Colonic mucosa (tissue), 4 donors: ENCODE data around the gene NFATC2IP. TPM values are rescaled to one million over a fixed set of nuclear protein-coding genes. Genes with fewer than 3 reads are reported as not detected.

Experiments used
- DNase-seq: peaks from one replicate; pipeline ENCODE4 v3.0.0-alpha.2; 2020
- H3K27ac ChIP-seq: fragments of 200-600 bp; one replicate; pipeline ENCODE4 v1.8.0; 2021
- H3K27me3 ChIP-seq: fragments of 200-600 bp; one replicate; pipeline ENCODE4 v1.8.0; 2021
- H3K36me3 ChIP-seq: fragments of 200-600 bp; one replicate; pipeline ENCODE4 v1.8.0; 2021
- H3K4me1 ChIP-seq: fragments of 200-600 bp; one replicate; pipeline ENCODE4 v1.8.0; 2021; ENCODE audit warnings: mild to moderate bottlenecking
- H3K4me3 ChIP-seq: fragments of 200-600 bp; one replicate; pipeline ENCODE4 v1.8.0; 2021
- H3K9ac ChIP-seq, 2 donors: one replicate each; pipeline ENCODE4 v1.7.0; 2013; ENCODE audit warnings: control low read depth in 2 of 2, low read depth in 2 of 2, low read length in 2 of 2
- H3K9me3 ChIP-seq: fragments of 200-600 bp; one replicate; pipeline ENCODE4 v1.8.0; 2021
- intact Hi-C: fragments of 100-400 bp; cut with DNase I; formaldehyde crosslinking; loops from one replicate; pipeline ENCODE4 v1.14.1; 2022
- total RNA-seq, 2 donors: library from RNA; stranded (reverse); fragmentation: NEBNext Ultra II Directional in 1 of 2; extraction: Animal tissue kit (Norgen Biotek cat#: 25700) in 1 of 2; gene quantifications; one replicate each; pipeline ENCODE4 v1.2.1, GENCODE V29; 2021
- TF ChIP-seq, protein P1 (sequence below): fragments of 200-600 bp; IDR thresholded peaks from one replicate; pipeline ENCODE4 v1.8.0; 2022; ENCODE audit warnings: antibody characterized with exemption, mild to moderate bottlenecking
- donor health status: healthy.
- donor health status: DM: no; HTN: no; CAD: no.
- donor health status: DM: no; HTN: no; CAD: no.

Gene NFATC2IP
- total RNA-seq, 2 donors from 2014 or later: 33.3 to 57.1 TPM

DNA sequence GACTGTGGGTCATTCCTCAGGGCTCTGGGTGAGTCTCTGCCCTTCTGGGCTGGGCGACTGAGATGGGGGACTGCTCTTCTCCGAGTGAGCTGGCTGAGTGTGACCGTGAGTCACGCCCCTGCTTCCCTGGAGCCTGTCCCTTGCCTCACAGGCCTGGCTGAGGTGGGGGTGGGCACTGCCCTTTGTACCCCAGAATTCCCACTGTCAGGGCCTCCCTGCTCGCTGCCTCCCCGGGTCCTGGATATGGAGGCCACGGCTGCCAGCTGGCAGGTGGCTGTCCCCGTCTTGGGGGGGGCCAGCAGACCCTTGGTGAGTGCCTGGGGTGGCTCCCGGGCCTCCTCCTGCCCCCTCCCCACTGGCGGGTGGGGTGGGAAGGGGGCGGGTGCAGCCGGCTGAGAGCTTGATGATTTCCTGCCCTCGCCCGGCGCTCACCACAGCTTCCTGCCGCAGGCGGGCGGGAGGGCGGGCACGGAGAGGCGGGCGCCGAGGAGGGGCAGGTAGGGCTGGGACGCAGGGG is 33.9 kb downstream of the NFATC2IP start, which contains the start of gene LAT:
LAT (plus strand) TSS at position 434 of the 517 bp plus-strand sequence. CDS start 366 bp downstream, outside the sequence.
- peak within 1 kb of the TSS; percentile 15 for H3K4me3 ChIP-seq
- intact Hi-C loops: no loop called here
- H3K9ac ChIP-seq: peak within 1 kb of the TSS; percentile 21 to 50
- H3K9me3 ChIP-seq: no peaks in the 10 kb centered on the region
- H3K27ac ChIP-seq: peak within 1 kb of the TSS; percentile 17
- TF ChIP-seq, protein P1, sequence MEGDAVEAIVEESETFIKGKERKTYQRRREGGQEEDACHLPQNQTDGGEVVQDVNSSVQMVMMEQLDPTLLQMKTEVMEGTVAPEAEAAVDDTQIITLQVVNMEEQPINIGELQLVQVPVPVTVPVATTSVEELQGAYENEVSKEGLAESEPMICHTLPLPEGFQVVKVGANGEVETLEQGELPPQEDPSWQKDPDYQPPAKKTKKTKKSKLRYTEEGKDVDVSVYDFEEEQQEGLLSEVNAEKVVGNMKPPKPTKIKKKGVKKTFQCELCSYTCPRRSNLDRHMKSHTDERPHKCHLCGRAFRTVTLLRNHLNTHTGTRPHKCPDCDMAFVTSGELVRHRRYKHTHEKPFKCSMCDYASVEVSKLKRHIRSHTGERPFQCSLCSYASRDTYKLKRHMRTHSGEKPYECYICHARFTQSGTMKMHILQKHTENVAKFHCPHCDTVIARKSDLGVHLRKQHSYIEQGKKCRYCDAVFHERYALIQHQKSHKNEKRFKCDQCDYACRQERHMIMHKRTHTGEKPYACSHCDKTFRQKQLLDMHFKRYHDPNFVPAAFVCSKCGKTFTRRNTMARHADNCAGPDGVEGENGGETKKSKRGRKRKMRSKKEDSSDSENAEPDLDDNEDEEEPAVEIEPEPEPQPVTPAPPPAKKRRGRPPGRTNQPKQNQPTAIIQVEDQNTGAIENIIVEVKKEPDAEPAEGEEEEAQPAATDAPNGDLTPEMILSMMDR: no peak
- DNase-seq: peak; percentile 33
- no peaks in the 10 kb centered on the region for H3K36me3 ChIP-seq
- H3K27me3 ChIP-seq: no peaks in the 10 kb centered on the region
- H3K4me1 ChIP-seq: no peaks in the 10 kb centered on the region

DNA sequence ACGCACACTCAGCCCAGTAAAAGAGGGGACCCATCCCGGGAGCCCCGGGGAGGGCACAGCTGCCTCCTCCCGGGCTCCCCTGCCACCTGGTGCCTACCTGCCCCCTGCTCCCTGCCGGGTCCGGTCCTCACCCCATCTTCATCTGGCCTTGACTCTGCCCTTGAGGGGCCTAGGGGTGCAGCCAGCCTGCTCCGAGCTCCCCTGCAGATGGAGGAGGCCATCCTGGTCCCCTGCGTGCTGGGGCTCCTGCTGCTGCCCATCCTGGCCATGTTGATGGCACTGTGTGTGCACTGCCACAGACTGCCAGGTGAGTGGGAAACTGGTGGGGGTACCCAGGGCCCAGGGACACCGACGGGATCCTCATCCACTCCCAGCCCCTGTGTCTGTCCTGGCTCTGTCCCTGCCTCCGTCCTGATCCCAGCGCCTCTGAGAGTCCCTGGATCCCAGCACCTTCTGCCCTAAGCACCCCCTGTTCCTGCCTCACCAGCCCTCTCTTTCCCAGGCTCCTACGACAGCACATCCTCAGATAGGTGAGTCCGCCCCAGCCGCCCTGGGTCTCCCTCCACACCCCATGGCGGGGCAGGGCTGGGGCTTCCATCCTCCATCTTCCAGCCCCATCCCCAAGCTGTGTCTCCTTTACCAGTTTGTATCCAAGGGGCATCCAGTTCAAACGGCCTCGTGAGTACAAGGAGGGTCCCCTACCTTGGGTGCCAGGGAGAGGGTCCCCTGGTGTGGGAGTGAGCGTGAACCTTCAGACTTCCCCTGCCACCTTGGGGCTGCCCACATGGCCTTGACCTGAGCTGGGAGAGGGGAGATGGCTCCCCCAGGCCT is 34.7 kb downstream of the NFATC2IP start:
- intact Hi-C loops: no loop called here
- TF ChIP-seq, protein P1: no peak
- H3K4me3 ChIP-seq: peak overlapping the region; percentile 15
- H3K4me1 ChIP-seq: no peaks in the 10 kb centered on the region
- no peaks in the 10 kb centered on the region for H3K36me3 ChIP-seq
- no peaks in the 10 kb centered on the region for H3K27me3 ChIP-seq
- peak overlapping the region; percentile 21 to 50 for H3K9ac ChIP-seq
- H3K9me3 ChIP-seq: no peaks in the 10 kb centered on the region
- no peak for DNase-seq
- peak overlapping the region; percentile 17 for H3K27ac ChIP-seq

DNA sequence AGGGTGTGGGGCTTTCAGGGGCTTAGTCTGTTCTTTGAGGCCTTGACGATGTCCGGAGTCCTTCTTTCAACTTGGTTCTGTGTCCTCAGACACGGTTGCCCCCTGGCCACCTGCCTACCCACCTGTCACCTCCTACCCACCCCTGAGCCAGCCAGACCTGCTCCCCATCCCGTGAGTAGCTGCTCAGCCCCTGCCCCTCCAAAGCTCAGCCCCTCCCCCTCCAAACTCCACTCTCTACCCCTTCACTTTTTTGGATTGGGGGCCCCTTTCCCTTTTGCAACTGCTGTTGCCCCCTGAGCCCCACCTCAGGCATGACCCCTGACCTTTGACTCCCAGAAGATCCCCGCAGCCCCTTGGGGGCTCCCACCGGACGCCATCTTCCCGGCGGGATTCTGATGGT is 35.3 kb downstream of the NFATC2IP start:
- H3K27me3 ChIP-seq: no peaks in the 10 kb centered on the region
- H3K4me1 ChIP-seq: no peaks in the 10 kb centered on the region
- no peaks in the 10 kb centered on the region for H3K9me3 ChIP-seq
- no peaks in the 10 kb centered on the region for H3K36me3 ChIP-seq
- intact Hi-C loops: no loop called here
- H3K4me3 ChIP-seq: peak overlapping the region; percentile 15
- H3K9ac ChIP-seq: peak overlapping the region in 1 of 2 donors; percentile 21
- no peak for DNase-seq
- TF ChIP-seq, protein P1: no peak
- no peak overlapping the region for H3K27ac ChIP-seq

DNA sequence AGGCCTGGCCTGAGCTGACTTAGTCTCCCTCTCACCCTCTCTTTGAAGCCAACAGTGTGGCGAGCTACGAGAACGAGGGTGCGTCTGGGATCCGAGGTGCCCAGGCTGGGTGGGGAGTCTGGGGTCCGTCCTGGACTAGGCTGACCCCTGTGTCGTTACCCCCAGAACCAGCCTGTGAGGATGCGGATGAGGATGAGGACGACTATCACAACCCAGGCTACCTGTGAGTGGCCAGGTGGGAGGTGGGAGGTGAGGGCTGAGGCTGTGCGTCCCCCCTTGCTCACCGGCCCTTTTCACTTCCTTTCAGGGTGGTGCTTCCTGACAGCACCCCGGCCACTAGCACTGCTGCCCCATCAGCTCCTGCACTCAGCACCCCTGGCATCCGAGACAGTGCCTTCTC is 35.8 kb downstream of the NFATC2IP start:
- Histone ChIP-seq H3K4me1 (no peaks in the 10 kb centered on the region), H3K36me3 (no peaks in the 10 kb centered on the region), H3K4me3 (peak overlapping the region; percentile 4), H3K27me3 (no peaks in the 10 kb centered on the region), H3K9me3 (no peaks in the 10 kb centered on the region), H3K9ac (no peak overlapping the region), H3K27ac (no peak overlapping the region)
- intact Hi-C loops: no loop called here
- TF ChIP-seq, protein P1: no peak
- DNase-seq: no peak

DNA sequence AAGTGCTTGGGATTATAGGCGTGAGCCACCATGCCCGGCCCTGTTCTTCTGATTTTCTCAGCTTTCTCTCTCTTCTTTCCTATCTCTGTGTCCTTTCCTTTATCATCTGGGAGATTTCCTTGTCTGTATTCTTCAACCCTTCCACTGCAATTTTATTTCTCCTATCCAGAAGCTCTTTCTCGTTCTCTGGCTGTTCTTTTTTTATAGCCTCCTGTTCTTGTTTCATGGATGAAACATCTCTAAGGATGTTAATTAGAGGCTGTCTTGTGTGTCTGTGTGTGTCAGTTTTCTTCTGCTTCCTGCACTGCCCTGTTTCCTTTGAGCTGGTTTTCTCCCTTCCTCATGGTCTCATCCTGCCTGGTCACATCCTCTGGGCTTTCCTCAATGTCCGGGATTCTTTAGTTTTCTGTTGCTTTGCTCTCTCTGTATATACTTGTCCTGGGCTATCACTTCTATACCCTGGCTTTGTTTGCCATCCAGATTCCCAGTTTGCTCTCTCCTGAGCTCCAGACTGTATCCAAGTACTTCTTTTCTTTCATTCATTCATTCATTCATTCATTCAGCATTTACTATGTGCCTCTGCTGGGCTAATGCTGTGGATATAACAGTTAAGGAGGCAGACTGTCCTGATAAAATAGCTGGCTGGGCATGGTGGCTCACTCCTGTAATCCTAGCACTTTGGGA is 36.6 kb downstream of the NFATC2IP start:
- DNase-seq: no peak
- intact Hi-C loops: no loop called here

More for the DNA sequence above, 36.6 kb downstream of the NFATC2IP start:
- no peak overlapping the region for H3K27ac ChIP-seq
- H3K4me3 ChIP-seq: peak overlapping the region; percentile 4
- TF ChIP-seq, protein P1: no peak
- no peaks in the 10 kb centered on the region for H3K9me3 ChIP-seq
- no peaks in the 10 kb centered on the region for H3K36me3 ChIP-seq
- no peaks in the 10 kb centered on the region for H3K27me3 ChIP-seq
- H3K9ac ChIP-seq: no peak overlapping the region
- H3K4me1 ChIP-seq: no peaks in the 10 kb centered on the region
